ENCODE results near the gene TCF12. TPM values are rescaled to one million over a fixed set of nuclear protein-coding genes. Genes with fewer than 3 reads are reported as not detected.

The TCF12 gene
- total and polyA plus RNA-seq, 2 of the 8 experiments (the other 6 are each of a cell fraction or from before 2014, with no cell fraction given) = 85.8 to 101 TPM

DNA sequence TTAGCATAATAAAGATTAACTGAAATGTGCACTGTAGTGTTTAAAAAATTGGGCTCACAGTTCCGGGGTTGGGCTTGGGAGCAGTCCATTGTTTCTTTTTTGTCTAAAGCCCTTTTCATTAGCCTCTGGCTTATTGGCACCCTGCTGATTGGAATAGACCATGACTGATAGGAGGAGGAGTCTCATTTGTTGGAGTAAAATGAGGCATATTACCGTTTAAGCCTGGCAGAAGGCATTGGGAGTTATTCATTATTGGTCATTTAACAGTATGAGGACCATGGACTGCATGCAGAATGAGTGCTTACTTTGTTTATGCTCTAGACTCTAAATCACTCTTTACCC is 318.8 kb downstream of the TCF12 start:
- H2AK5ac ChIP-seq (ENCODE audit: low read depth, low read length) = no peak overlapping the region
- no peaks in the 10 kb centered on the region for H3K9me3 ChIP-seq (ENCODE audit: insufficient read depth in 2 of 2, low read depth in 1 of 2, low read length in 1 of 2)
- no peak overlapping the region for H2BK12ac ChIP-seq (ENCODE audit: low read depth, low read length)
- peaks cover 0 to 11% (median 3%) of the 10 kb centered on the region in 4 experiments; a peak in 3 of 7 replicates for H3K4me1 ChIP-seq (replicated peaks in 1 of 4; ENCODE audit: control insufficient read depth in 3 of 4, insufficient read depth in 4 of 4, low read length in 3 of 4)
- POLR2A ChIA-PET (ENCODE audit: partially characterized antibody) = interaction anchor here (1.7 kb wide), 1 partner anchor 15 kb away, joined by 5 read pairs; no protein-coding TSS in a partner anchor
- H3K18ac ChIP-seq (ENCODE audit: extremely low read depth, low read length) = no peak overlapping the region
- WGBS, 2 experiments (ENCODE audit: extremely low coverage in 1 of 2, insufficient coverage in 1 of 2, insufficient read length in 1 of 2, insufficient replicate concordance in 2 of 2, low coverage in 1 of 2, low lambda C conversion rate in 2 of 2, missing lambda C conversion rate in 1 of 2) = 69% methylated on average over 2 of the region's 2 CpGs; no CpG with 5 or more reads in 1 of the 2 experiments
- no peak overlapping the region for H4K5ac ChIP-seq (ENCODE audit: insufficient read length, low read depth, low read length)
- CTCF ChIA-PET (ENCODE audit: partially characterized antibody) = interaction anchor here (0.6 to 1.1 kb wide), 2 partner anchors 91 to 317 kb away, joined by 3 to 4 read pairs; no protein-coding TSS in a partner anchor
- H4K91ac ChIP-seq (replicated peaks; ENCODE audit: insufficient read length, low read length) = no peak overlapping the region
- no peak overlapping the region for H3K4me3 ChIP-seq (ENCODE audit: extremely low read depth in 1 of 4, insufficient read depth in 2 of 4, low read depth in 3 of 4, low read length in 4 of 4)
- H3K79me2 ChIP-seq (ENCODE audit: control insufficient read depth in 1 of 2, insufficient read depth in 2 of 2, low read length in 2 of 2) = no peaks in the 10 kb centered on the region
- H3K4ac ChIP-seq (replicated peaks; ENCODE audit: insufficient read length, low read depth, low read length) = no peak overlapping the region
- H4K20me1 ChIP-seq (replicated peaks in 1 of 2; ENCODE audit: control insufficient read depth in 1 of 2, insufficient read depth in 2 of 2, low read length in 2 of 2) = peaks cover 0 to 3% of the 10 kb centered on the region in 2 experiments
- peak overlapping the region; percentile 22 to 32; a peak in 2 of 4 replicates for H3K4me2 ChIP-seq (ENCODE audit: insufficient read depth in 1 of 2, low read depth in 2 of 2, low read length in 2 of 2)
- H3K27ac ChIP-seq (ENCODE audit: low read depth, low read length) = no peak overlapping the region
- no peak overlapping the region for H2BK15ac ChIP-seq (ENCODE audit: low read length)
- no peaks in the 10 kb centered on the region for H3K23me2 ChIP-seq (ENCODE audit: low read depth, low read length)
- no peak overlapping the region for H2AFZ ChIP-seq (ENCODE audit: low read length)
- no peak overlapping the region for H3K23ac ChIP-seq (ENCODE audit: insufficient read length)
- peaks cover 1 to 26% (median 12%) of the 10 kb centered on the region in 4 experiments; a peak in 6 of 8 replicates for H3K36me3 ChIP-seq (ENCODE audit: control insufficient read depth in 2 of 4, insufficient read depth in 4 of 4, low read length in 3 of 4)
- H3K27me3 ChIP-seq (replicated peaks in 1 of 4; ENCODE audit: control insufficient read depth in 3 of 4, extremely low read depth in 1 of 4, insufficient read depth in 3 of 4, low read length in 3 of 4) = no peaks in the 10 kb centered on the region
- H2BK20ac ChIP-seq (ENCODE audit: low read length) = no peak overlapping the region
- FAIRE-seq = no peak
- no peak overlapping the region for H3K14ac ChIP-seq (ENCODE audit: insufficient read length)
- H3K56ac ChIP-seq (replicated peaks; ENCODE audit: insufficient read length, low read depth, low read length) = no peak overlapping the region
- H4K8ac ChIP-seq (ENCODE audit: extremely low read depth, insufficient read depth, low read length) = no peak overlapping the region
- no peak overlapping the region for H3K9ac ChIP-seq (replicated peaks in 1 of 4; ENCODE audit: extremely low read depth in 1 of 4, low read depth in 3 of 4, low read length in 3 of 4)
- DNase-seq (ENCODE audit: low read depth in 1 of 2, low spot score in 2 of 2) = no peak
- H2BK5ac ChIP-seq (ENCODE audit: low read depth, low read length) = no peak overlapping the region
- H3K79me1 ChIP-seq (ENCODE audit: low read depth, low read length) = no peaks in the 10 kb centered on the region
- no peak for TF ChIP-seq TEAD4 (IDR thresholded peaks at IDR 0.05; ENCODE audit: low read depth, low read length)
- no peak for TF ChIP-seq RNF2 (IDR thresholded peaks at IDR 0.05; ENCODE audit: borderline replicate concordance, low read depth, low read length, missing control alignments, poor library complexity, severe bottlenecking)
- TF ChIP-seq POLR2AphosphoS5 (IDR thresholded peaks at IDR 0.05; ENCODE audit: low read depth, low read length) = no peak
- TF ChIP-seq CREB1 (IDR thresholded peaks at IDR 0.05) = no peak
- TF ChIP-seq RAD21 (IDR thresholded peaks at IDR 0.05 in 1 of 2, conservative IDR thresholded peaks at IDR 0.05 in 1 of 2; ENCODE audit: low read depth in 2 of 2, low read length in 2 of 2) = no peak
- no peak for TF ChIP-seq HDAC2 (IDR thresholded peaks at IDR 0.05; ENCODE audit: borderline replicate concordance in 1 of 2, low read depth in 2 of 2, low read length in 2 of 2)
- TF ChIP-seq RBBP5 (IDR thresholded peaks at IDR 0.05; ENCODE audit: borderline replicate concordance, low read depth, low read length) = no peak
- TF ChIP-seq, protein P1, sequence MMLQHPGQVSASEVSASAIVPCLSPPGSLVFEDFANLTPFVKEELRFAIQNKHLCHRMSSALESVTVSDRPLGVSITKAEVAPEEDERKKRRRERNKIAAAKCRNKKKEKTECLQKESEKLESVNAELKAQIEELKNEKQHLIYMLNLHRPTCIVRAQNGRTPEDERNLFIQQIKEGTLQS (IDR thresholded peaks at IDR 0.05; ENCODE audit: insufficient read depth, low read depth, low read length) = no peak
- TF ChIP-seq NRF1 (IDR thresholded peaks at IDR 0.05; ENCODE audit: low read depth, low read length) = no peak
- TF ChIP-seq BRCA1 (IDR thresholded peaks at IDR 0.05; ENCODE audit: low read depth, low read length) = no peak
- TF ChIP-seq POLR2A (IDR thresholded peaks at IDR 0.05; ENCODE audit: control extremely low read depth in 1 of 2, low read depth in 2 of 2, low read length in 2 of 2) = no peak
- no peak for TF ChIP-seq JUND (IDR thresholded peaks at IDR 0.05; ENCODE audit: low read length)
- H2BK120ac ChIP-seq (replicated peaks; ENCODE audit: low read depth, low read length) = no peak overlapping the region
